Bronchial epithelial cell (primary cell): ENCODE results near the gene NCAM1. TPM values are rescaled to one million over a fixed set of nuclear protein-coding genes. Genes with fewer than 3 reads are reported as not detected.
"Not testable (repeated sequence)": the region's sequence is repeated elsewhere in the genome, so short reads cannot be mapped to it uniquely, and the experiment has no call there.

Experiments
- DNase-seq: peaks from one replicate; pipeline ENCODE4 v3.0.0-alpha.2; 2010; ENCODE audit warnings: low read depth
- FAIRE-seq: peaks from 2 replicates; lab custom pipeline; 2011; peaks lifted over from hg19 to GRCh38; lab: Jason Lieb, UNC
- H3K27me3 ChIP-seq: 2 replicates; pipeline ENCODE4 v1.5.1; 2011; ENCODE audit warnings: low read length; ENCODE audit not compliant: control insufficient read depth, insufficient read depth
- H3K36me3 ChIP-seq: 2 replicates; pipeline ENCODE4 v1.5.1; 2011; ENCODE audit warnings: low read length; ENCODE audit not compliant: control insufficient read depth, insufficient read depth
- H3K4me3 ChIP-seq: 2 replicates; pipeline ENCODE4 v1.5.1; 2011; ENCODE audit warnings: mild to moderate bottlenecking, low read depth, low read length, control low read depth
- total RNA-seq: library from RNA; depleted of rRNA; stranded (reverse); fragments of >200 nt; gene quantifications from 2 replicates; pipeline ENCODE4 v1.2.1, GENCODE V29; 2014
- TF ChIP-seq, protein P1 (sequence below): IDR thresholded peaks from 2 replicates; pipeline ENCODE4 v1.5.1; 2011; ENCODE audit warnings: mild to moderate bottlenecking, moderate library complexity, low read length, control low read depth, inconsistent platforms; ENCODE audit not compliant: insufficient read depth, severe bottlenecking

NCAM1 gene
- total RNA-seq, 1 donor from 2014 or later: under 0.01 TPM

DNA sequence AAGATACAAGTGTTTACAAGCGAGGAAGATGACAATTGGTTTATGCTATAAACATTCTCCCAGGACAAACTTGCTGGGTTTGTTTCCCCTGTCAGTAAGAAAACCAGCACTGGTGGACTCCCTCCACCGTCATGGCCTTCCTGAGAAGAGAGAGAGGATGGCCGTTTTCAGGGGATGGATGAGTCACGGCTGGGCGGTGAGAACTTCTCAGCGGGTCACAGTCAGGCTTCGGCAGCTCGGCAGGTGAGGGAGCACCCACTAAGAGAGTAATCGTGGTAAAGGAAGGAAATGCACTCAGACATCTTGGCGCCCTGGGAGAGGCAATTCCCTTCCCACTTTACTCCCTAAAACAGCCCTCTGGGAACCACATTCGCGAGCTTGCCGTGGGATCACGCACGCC lies 83.9 kb downstream of the NCAM1 start:
- Histone ChIP-seq H3K4me3 (no peak overlapping the region), H3K27me3 (no peaks in the 10 kb centered on the region), H3K36me3 (no peaks in the 10 kb centered on the region)
- FAIRE-seq: no peak
- TF ChIP-seq, protein P1, sequence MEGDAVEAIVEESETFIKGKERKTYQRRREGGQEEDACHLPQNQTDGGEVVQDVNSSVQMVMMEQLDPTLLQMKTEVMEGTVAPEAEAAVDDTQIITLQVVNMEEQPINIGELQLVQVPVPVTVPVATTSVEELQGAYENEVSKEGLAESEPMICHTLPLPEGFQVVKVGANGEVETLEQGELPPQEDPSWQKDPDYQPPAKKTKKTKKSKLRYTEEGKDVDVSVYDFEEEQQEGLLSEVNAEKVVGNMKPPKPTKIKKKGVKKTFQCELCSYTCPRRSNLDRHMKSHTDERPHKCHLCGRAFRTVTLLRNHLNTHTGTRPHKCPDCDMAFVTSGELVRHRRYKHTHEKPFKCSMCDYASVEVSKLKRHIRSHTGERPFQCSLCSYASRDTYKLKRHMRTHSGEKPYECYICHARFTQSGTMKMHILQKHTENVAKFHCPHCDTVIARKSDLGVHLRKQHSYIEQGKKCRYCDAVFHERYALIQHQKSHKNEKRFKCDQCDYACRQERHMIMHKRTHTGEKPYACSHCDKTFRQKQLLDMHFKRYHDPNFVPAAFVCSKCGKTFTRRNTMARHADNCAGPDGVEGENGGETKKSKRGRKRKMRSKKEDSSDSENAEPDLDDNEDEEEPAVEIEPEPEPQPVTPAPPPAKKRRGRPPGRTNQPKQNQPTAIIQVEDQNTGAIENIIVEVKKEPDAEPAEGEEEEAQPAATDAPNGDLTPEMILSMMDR: no peak
- DNase-seq: no peak

- no peak for DNase-seq
- no peak for FAIRE-seq
- TF ChIP-seq, protein P1: no peak
- H3K27me3 ChIP-seq: no peaks in the 10 kb centered on the region
- no peak overlapping the region for H3K4me3 ChIP-seq
- no peaks in the 10 kb centered on the region for H3K36me3 ChIP-seq
These were observed 85.6 kb downstream of the NCAM1 start for GRCh38 chr11:113046866-113047265.

- H3K27me3 ChIP-seq: no peaks in the 10 kb centered on the region
- no peaks in the 10 kb centered on the region for H3K36me3 ChIP-seq
- H3K4me3 ChIP-seq: no peak overlapping the region
- FAIRE-seq: no peak
- DNase-seq: peak; percentile 90
- TF ChIP-seq, protein P1: no peak
These were observed 87.9 kb downstream of the NCAM1 start for GRCh38 chr11:113048820-113049768.

GRCh38 chr11:113053042-113053441 lies 91.8 kb downstream of the NCAM1 start:
- not testable (repeated sequence) for H3K36me3 ChIP-seq, H3K27me3 ChIP-seq, H3K4me3 ChIP-seq, DNase-seq, FAIRE-seq

- TF ChIP-seq, protein P1: no peak
- FAIRE-seq (no peak), DNase-seq (no peak)
- H3K4me3 ChIP-seq: no peak overlapping the region
- H3K27me3 ChIP-seq: no peaks in the 10 kb centered on the region
- H3K36me3 ChIP-seq: no peaks in the 10 kb centered on the region
These were observed 95.8 kb downstream of the NCAM1 start for GRCh38 chr11:113057038-113057437.

DNA sequence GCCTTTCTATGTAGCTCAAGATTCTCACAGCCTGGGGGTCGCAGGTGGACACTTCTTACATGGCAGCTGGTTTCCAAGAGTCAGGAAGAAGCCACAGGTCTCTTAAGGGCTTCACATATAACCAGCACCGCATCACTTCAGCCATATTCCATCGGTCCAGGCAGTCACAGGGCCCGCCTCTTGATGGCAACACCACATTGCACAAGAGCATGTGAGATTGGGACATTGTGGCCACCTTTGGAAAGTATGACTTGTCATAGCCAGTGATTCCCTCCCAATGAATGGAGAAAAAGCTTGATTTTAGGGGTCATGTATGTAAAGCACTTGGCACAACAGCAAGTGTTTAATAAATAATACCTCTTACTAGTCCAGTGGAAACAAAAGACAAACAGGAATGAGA lies 98.3 kb downstream of the NCAM1 start:
- TF ChIP-seq, protein P1: no peak
- no peak overlapping the region for H3K4me3 ChIP-seq
- no peaks in the 10 kb centered on the region for H3K36me3 ChIP-seq
- H3K27me3 ChIP-seq: no peaks in the 10 kb centered on the region
- no peak for DNase-seq
- no peak for FAIRE-seq
